C1 segment of cervical spinal cord (tissue), 14 donors: ENCODE data around the gene CLSTN1.

ENCODE experiments used
- DNase-seq, 14 donors: peaks; one replicate each; lab custom pipeline; 2025; lab: John Stamatoyannopoulos, UW

Gene CLSTN1

GRCh38 chr1:9852004-9852403 lies 28.2 kb upstream of the CLSTN1 start:
- no peak for DNase-seq

GRCh38 chr1:9850442-9851162 lies 26.8 kb upstream of the CLSTN1 start:
- peak in 1 of 14 donors; percentile 52 for DNase-seq

GRCh38 chr1:9849691-9850441 lies 26.1 kb upstream of the CLSTN1 start:
- peak in 1 of 14 donors; percentile 81 for DNase-seq

- DNase-seq, result no peak
These were observed 24.3 kb upstream of the CLSTN1 start for GRCh38 chr1:9848022-9848421.

GRCh38 chr1:9847269-9847668 lies 23.5 kb upstream of the CLSTN1 start:
- no peak for DNase-seq

GRCh38 chr1:9846611-9847171 lies 22.9 kb upstream of the CLSTN1 start:
- DNase-seq, result no peak

GRCh38 chr1:9845914-9846313 lies 22.1 kb upstream of the CLSTN1 start:
- peak in 1 of 14 donors; percentile 49 for DNase-seq

- no peak for DNase-seq
These were observed 21.0 kb upstream of the CLSTN1 start for GRCh38 chr1:9844756-9845155.

GRCh38 chr1:9844106-9844505 lies 20.3 kb upstream of the CLSTN1 start:
- DNase-seq, result peak in 1 of 14 donors; percentile 44

- DNase-seq, result peak in 1 of 14 donors; percentile 26
These were observed 19.8 kb upstream of the CLSTN1 start for GRCh38 chr1:9843576-9843945.

GRCh38 chr1:9842781-9843575 lies 19.2 kb upstream of the CLSTN1 start:
- peak in 2 of 14 donors; percentile 37 to 86 for DNase-seq

- no peak for DNase-seq
These were observed 18.4 kb upstream of the CLSTN1 start for GRCh38 chr1:9842073-9842711.

GRCh38 chr1:9841460-9841859 lies 17.7 kb upstream of the CLSTN1 start:
- no peak for DNase-seq

GRCh38 chr1:9840176-9840575 lies 16.4 kb upstream of the CLSTN1 start:
- peak in 1 of 14 donors; percentile 42 for DNase-seq

- peak in 3 of 14 donors; percentile 21 to 65 (median 36) for DNase-seq
These were observed 15.2 kb upstream of the CLSTN1 start for GRCh38 chr1:9838946-9839345.

GRCh38 chr1:9836632-9836960 lies 12.8 kb upstream of the CLSTN1 start:
- no peak for DNase-seq

- DNase-seq, result peak in 9 of 14 donors; percentile 24 to 92 (median 58)
These were observed 12.2 kb upstream of the CLSTN1 start for GRCh38 chr1:9835758-9836631.

GRCh38 chr1:9835404-9835757 lies 11.6 kb upstream of the CLSTN1 start:
- DNase-seq, result no peak

GRCh38 chr1:9833632-9834031 lies 9.9 kb upstream of the CLSTN1 start:
- DNase-seq, result no peak

- DNase-seq, result no peak
These were observed 3.9 kb upstream of the CLSTN1 start for GRCh38 chr1:9827558-9828185.
